ENCODE results near the gene FOXN3. TPM values are rescaled to one million over a fixed set of nuclear protein-coding genes. Genes with fewer than 3 reads are reported as not detected.

FOXN3 gene
- polyA plus RNA-seq, 3 donors, result 38.7 to 57.4 (median 42.0) TPM

DNA sequence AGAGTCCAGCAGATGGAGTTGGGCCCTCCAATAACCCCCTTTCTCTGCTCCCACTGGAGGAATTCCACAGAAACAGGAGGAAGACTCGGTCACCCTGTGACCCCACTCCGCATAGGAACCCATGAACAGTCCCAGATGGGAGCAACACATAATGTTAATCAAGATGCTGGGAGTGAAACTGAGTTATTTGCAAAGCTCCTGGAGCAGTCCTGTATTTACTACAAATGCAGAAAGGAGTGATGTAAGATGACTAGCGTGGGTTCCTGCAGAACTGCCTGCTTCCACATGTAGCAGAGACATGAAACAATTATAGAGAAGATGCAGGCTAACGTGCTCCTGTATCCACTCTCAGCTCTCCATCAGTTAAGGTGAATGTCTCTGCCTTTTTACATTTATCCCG lies 274.7 kb downstream of the FOXN3 start:
- no peaks in the 10 kb centered on the region for H3K27me3 ChIP-seq (ENCODE audit: control insufficient read depth in 2 of 2, insufficient read depth in 2 of 2, low read length in 2 of 2)
- Mint-ChIP-seq H3K4me1 (peaks cover 8% of the 10 kb centered on the region), H3K9me3 (peaks cover 0 to under 1% (median 0%) of the 10 kb centered on the region in 7 donors), H3K4me3 (no peak overlapping the region), H3K27ac (no peak overlapping the region), H3K36me3 (peaks cover 0 to 2% of the 10 kb centered on the region in 2 donors), H3K27me3 (ENCODE audit: low read depth in 3 of 3) (peaks cover 2 to 11% (median 2%) of the 10 kb centered on the region in 3 donors)
- H3K4me3 ChIP-seq (replicated peaks in 1 of 3; ENCODE audit: low read depth in 2 of 3, low read length in 3 of 3), result no peak overlapping the region
- H3K79me2 ChIP-seq (ENCODE audit: insufficient read depth, low read length), result no peaks in the 10 kb centered on the region
- no peaks in the 10 kb centered on the region for H4K20me1 ChIP-seq (ENCODE audit: insufficient read depth, low read length)
- 83% methylated on average over 1 of the region's 5 CpGs for WGBS (ENCODE audit: insufficient coverage)
- TF ChIP-seq, protein P1, sequence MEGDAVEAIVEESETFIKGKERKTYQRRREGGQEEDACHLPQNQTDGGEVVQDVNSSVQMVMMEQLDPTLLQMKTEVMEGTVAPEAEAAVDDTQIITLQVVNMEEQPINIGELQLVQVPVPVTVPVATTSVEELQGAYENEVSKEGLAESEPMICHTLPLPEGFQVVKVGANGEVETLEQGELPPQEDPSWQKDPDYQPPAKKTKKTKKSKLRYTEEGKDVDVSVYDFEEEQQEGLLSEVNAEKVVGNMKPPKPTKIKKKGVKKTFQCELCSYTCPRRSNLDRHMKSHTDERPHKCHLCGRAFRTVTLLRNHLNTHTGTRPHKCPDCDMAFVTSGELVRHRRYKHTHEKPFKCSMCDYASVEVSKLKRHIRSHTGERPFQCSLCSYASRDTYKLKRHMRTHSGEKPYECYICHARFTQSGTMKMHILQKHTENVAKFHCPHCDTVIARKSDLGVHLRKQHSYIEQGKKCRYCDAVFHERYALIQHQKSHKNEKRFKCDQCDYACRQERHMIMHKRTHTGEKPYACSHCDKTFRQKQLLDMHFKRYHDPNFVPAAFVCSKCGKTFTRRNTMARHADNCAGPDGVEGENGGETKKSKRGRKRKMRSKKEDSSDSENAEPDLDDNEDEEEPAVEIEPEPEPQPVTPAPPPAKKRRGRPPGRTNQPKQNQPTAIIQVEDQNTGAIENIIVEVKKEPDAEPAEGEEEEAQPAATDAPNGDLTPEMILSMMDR (IDR thresholded peaks at IDR 0.05), result no peak
- peaks cover 5% of the 10 kb centered on the region in 2 donors for H3K4me1 ChIP-seq (ENCODE audit: control insufficient read depth in 1 of 2, insufficient read depth in 2 of 2, low read length in 2 of 2)
- no peak overlapping the region for H3K27ac ChIP-seq (ENCODE audit: low read depth in 1 of 2, low read length in 2 of 2)
- no peaks in the 10 kb centered on the region for H3K36me3 ChIP-seq (replicated peaks in 1 of 2; ENCODE audit: control insufficient read depth in 1 of 2, insufficient read depth in 2 of 2, low read length in 2 of 2)
- DNase-seq, result no peak
- no peak overlapping the region for H2AFZ ChIP-seq (ENCODE audit: insufficient read depth, low read depth, low read length, poor library complexity, severe bottlenecking)
- intact Hi-C loops (cut with micrococcal nuclease), result no loop called here
- H3K9me3 ChIP-seq (replicated peaks in 1 of 2; ENCODE audit: control insufficient read depth in 1 of 2, insufficient read depth in 1 of 2, low read length in 2 of 2), result peaks cover 0 to 3% of the 10 kb centered on the region in 2 donors
- H3K4me2 ChIP-seq (replicated peaks; ENCODE audit: extremely low read depth, low read length, poor library complexity, severe bottlenecking), result no peak overlapping the region
- H3K9ac ChIP-seq (ENCODE audit: insufficient read depth, low read length, poor library complexity, severe bottlenecking), result no peak overlapping the region

DNA sequence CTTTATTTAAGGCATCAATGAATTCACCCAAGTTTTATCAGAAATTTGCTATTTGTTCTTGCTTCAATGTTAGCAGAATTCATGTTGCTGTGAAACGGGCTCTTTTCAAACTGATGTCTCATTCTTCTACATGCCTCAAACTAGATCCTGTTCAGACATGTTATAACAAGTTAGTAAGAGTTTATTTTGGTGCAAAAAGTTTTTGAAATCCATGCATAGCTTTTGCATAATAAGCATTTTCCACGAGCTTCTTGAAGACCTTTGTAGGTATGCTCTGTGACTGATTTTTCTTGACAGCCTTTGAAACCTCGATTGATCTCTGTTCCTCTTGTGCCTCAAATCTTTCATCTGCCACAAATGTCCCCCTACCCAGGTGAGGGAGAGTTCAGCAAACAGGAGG lies 275.2 kb downstream of the FOXN3 start:
- whole genome bisulfite sequencing (ENCODE audit: insufficient coverage), result no CpG with 5 or more reads among the region's 3 CpGs
- Histone ChIP-seq H3K4me1 (ENCODE audit: control insufficient read depth in 1 of 2, insufficient read depth in 2 of 2, low read length in 2 of 2) (peaks cover 9% of the 10 kb centered on the region in 2 donors), H3K9me3 (replicated peaks in 1 of 2; ENCODE audit: control insufficient read depth in 1 of 2, insufficient read depth in 1 of 2, low read length in 2 of 2) (peaks cover 0 to 5% of the 10 kb centered on the region in 2 donors), H3K9ac (ENCODE audit: insufficient read depth, low read length, poor library complexity, severe bottlenecking) (no peak overlapping the region), H3K4me2 (replicated peaks; ENCODE audit: extremely low read depth, low read length, poor library complexity, severe bottlenecking) (no peak overlapping the region), H3K79me2 (ENCODE audit: insufficient read depth, low read length) (no peaks in the 10 kb centered on the region), H2AFZ (ENCODE audit: insufficient read depth, low read depth, low read length, poor library complexity, severe bottlenecking) (no peak overlapping the region), H3K27me3 (ENCODE audit: control insufficient read depth in 2 of 2, insufficient read depth in 2 of 2, low read length in 2 of 2) (no peaks in the 10 kb centered on the region), H3K4me3 (replicated peaks in 1 of 3; ENCODE audit: low read depth in 2 of 3, low read length in 3 of 3) (no peak overlapping the region), H3K36me3 (replicated peaks in 1 of 2; ENCODE audit: control insufficient read depth in 1 of 2, insufficient read depth in 2 of 2, low read length in 2 of 2) (no peaks in the 10 kb centered on the region), H3K27ac (ENCODE audit: low read depth in 1 of 2, low read length in 2 of 2) (no peak overlapping the region), H4K20me1 (ENCODE audit: insufficient read depth, low read length) (no peaks in the 10 kb centered on the region)
- Mint-ChIP-seq H3K9me3 (peaks cover 0 to 4% (median 0%) of the 10 kb centered on the region in 7 donors), H3K27ac (no peak overlapping the region), H3K4me1 (peaks cover 11% of the 10 kb centered on the region), H3K36me3 (peaks cover 0 to 2% of the 10 kb centered on the region in 2 donors), H3K27me3 (ENCODE audit: low read depth in 3 of 3) (peaks cover 2 to 11% (median 2%) of the 10 kb centered on the region in 3 donors), H3K4me3 (no peak overlapping the region)
- TF ChIP-seq, protein P1 (IDR thresholded peaks at IDR 0.05), result no peak
- no peak for DNase-seq
- intact Hi-C loops (cut with micrococcal nuclease), result no loop called here

Data from CD14-positive monocyte (primary cell).